HG02870 (cell line): ENCODE measurements around the gene HCN2.

Experiments used
- ATAC-seq: cut with Tn5 transposase; IDR thresholded peaks from one replicate; pipeline ENCODE4 v1.9.1; 2021; ENCODE audit warnings: mild to moderate bottlenecking, moderate library complexity; ENCODE audit not compliant: unreplicated experiment

The HCN2 gene

GRCh38 chr19:650121-650520 lies 60.4 kb downstream of the HCN2 start:
- no peak for ATAC-seq

GRCh38 chr19:651114-651818 lies 61.6 kb downstream of the HCN2 start:
- ATAC-seq = no peak

DNA sequence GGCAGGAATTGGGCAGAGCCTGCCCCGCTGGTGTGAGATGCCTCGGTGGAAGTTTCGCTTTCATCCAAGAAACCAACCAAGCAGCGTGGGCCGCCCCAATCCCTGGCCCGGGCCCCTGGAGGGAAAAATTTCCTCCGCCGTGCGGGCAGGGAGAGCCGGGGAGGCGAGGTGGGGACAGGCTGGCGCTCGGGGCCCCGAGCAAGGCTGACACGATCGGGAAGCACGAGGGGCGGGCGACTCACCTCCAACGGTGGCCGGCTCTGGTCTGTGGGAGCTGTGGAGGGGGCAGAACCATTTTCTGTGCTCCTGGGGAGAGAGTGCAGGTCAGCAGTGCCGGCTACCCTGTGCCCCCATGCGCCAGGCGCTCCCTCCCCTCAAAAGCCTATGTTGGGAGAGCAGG lies 62.3 kb downstream of the HCN2 start:
- no peak for ATAC-seq

DNA sequence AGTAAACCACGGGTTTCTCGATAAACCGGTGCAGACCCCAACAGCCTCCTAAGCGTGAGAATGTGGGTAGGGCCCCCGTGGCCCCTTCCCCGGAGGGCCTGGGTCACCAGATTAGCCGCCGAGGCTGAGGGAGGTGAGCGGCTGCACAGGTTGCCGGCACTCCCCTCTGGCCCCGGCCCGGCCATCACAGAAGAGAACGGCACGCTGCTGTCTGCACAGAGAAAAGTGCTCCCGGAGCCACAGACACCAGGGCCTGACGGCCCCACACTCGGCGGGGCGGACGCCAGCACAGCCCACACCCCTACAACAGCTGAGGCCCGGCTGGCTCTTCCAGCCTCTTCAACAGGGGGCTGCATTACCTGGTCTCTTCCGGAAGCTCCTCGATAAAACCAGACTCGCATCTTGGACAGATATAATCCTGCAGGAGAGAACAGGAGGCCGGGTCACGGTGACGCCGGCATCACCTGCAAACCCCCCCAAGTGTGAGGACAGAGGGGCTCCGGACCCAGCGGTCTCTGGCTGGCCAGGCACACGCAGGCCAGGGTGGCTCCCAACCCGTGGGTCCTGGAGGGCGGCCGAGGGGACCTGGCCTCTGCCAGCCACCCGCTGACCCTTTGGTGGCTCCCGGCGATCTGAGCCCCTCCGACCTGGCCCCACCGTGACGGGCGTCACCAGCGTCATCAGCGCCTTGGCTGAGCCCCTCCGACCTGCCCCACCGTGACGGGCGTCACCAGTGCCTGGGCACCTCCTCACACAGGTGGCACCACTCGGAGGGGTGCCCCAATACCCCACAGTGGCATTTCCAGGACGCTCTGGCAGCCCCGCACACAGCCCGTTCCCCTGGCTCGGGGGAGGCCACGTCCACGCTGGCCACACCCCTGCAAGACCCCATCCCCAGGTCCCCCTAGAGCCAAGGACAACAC lies 63.0 kb downstream of the HCN2 start:
- ATAC-seq = no peak

DNA sequence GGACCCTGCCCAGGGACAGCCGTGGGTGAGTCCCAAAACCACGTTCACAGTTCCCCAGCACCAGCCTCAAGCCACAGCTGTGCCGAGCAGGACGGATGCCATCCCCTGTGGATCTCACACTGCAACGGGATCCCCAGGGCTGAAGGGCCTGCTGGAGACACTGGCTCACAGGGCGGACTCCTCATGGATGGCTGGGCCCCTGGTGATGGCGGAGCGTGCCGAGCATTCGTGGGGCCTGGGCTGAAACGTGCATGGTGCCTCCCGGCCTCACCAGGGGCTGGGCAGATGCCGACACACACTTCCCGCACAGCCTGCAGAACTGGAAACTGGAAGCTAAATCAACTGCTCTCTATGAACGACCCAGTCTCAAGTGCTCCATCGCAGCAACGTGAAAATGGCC lies 63.7 kb downstream of the HCN2 start:
- no peak for ATAC-seq

- ATAC-seq = no peak
These were observed 66.0 kb downstream of the HCN2 start for GRCh38 chr19:655691-656090.

DNA sequence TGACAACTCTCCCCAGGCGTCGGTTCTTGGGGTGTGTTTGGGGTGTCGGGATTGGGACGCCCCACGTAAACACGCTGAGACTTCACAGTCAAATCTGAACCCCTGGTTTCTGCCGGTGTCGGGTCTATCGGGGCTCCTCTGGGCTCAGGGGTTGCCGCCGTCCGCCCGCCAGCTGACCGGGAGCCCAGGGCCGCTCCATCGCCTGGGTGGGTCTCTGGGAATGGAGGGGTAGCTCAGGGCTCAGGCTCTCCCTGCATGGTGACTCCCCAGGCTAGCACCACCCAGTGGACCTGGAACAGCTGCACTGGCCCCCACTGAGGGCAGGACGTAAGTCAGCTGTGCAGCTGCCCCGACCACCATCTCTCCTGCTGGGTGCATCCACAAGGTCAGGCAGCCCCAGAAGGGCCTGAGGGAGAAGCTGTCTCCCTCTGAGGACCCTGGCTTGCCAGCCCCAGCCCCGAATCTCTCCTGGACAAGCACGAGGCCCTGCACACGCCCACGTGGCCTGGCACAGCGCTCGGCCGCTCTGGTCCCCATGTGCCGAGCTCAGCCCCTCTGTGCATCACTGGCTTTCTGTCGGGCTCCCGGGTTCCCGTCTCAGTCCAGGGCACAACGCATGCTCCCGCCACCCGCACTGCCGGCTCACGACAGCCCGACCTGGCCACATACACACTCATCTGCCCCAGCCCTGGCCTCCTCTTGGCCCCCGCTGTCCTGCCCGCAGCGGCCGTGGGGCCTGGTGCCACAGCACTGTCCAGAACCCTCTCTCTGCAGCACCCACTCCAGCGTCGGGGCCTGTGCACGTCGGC lies 67.3 kb downstream of the HCN2 start:
- no peak for ATAC-seq

GRCh38 chr19:657611-658010 lies 67.9 kb downstream of the HCN2 start:
- no peak for ATAC-seq

DNA sequence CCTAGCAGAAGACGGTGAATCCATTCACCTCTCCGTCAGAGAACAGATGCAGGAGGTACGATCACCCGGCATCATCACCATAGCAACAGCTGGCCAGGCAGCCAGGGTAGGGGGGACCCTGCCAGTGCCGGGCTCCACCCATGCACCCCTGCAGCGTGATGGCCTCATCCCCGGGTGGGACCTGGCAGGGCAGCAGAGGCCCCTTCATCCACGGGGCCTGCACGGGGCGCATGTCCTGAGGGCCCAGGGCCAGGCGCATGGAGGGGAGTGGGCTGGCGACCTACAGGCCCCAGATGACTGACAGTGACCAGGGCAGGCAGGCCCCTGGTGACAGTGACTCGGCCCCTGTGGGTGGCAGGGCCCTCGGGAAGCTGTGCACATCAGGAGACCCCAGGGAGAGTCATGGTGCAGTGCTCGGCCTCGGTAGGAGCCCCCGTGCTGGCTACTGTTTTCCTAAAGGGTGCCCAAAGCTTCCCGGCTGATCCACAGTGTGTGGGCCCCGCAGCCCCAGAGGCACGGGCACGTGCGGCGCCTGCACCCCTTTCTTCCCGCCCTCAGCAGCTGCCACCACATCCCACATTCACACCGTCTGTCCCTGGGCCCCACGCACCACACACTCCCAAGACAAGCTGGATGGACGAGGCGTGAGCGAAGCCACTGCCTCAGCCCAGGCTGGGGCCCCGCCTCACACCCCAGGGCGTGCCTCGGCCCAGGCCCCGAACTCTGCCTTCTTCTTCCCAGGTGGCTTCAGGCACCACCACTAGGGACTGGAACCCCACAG lies 68.6 kb downstream of the HCN2 start:
- no peak for ATAC-seq

- ATAC-seq = no peak
These were observed 69.5 kb downstream of the HCN2 start for GRCh38 chr19:658916-659839.

GRCh38 chr19:660793-661426 lies 71.2 kb downstream of the HCN2 start:
- no peak for ATAC-seq

DNA sequence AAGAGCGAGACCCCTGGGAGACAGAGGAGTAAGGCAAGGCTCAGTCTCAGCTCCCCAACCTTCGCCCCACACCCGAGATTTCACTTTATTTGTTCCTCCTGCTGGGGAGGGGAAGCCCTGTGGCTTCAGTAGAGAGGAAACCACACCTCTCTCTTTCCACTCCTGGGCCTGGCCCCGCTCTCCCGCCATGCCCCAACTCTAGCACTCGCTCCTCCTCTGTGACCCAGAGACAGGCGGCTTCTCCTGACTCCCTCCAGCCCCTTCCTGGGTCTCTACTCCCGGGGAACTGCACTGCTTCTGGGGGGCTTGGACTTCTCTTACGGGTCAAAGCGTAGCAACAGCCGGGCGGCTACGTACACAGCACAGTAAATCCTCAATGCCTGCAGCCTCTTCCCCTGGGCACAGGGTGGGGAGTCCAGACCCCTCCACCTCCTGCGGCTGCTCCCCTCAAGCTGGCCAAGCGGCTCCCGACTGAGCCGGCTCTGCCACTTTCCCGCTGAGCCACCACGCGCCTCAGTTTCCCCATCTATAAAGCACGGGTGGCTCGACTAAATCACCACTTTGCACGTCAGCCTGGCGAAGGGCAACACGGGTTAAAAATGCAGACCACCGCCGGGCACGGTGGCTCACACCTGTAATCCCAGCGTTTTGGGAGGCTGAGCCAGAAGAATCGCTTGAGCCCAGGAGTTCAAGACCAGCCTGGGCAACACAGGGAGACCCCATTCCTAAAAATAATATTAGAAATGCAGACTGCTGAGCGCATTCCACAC lies 71.9 kb downstream of the HCN2 start:
- no peak for ATAC-seq

DNA sequence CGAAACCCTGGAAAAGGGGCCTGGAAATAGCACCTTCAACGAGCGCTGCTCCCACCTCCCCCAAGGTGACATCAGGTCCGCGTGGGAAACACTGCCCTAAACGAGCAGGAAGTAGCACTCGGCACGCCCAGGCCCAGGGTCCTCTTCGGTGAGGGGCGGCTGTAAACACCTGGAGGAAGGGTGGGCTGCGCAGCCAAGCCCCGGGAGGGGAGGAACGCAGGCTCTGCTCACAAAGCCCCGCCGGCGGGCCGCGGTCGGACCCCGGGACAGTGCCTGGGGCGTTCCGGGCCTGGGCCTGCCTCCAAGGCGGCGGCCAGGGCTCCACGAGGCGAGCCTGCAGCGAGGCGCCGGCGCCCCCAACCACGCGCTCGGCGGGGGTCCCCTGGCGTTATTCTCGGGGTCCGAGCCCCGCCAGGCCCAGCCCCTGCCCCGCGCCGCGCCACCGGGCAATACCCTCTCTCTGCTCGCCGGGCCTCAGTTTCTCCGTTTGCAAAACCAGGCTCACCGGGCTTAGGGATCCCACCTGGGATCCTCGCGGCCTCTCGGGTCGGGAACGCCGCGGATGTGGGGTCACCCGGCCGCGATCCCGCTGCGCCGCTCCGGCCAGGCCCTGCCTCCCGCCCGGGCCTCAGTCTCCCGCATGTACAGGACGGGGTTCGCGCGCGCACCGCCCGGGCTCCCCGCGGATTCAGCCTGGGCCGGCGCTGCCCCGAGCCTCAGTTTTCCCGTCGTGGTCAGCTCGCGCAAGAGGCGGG lies 72.7 kb downstream of the HCN2 start:
- ATAC-seq = no peak

DNA sequence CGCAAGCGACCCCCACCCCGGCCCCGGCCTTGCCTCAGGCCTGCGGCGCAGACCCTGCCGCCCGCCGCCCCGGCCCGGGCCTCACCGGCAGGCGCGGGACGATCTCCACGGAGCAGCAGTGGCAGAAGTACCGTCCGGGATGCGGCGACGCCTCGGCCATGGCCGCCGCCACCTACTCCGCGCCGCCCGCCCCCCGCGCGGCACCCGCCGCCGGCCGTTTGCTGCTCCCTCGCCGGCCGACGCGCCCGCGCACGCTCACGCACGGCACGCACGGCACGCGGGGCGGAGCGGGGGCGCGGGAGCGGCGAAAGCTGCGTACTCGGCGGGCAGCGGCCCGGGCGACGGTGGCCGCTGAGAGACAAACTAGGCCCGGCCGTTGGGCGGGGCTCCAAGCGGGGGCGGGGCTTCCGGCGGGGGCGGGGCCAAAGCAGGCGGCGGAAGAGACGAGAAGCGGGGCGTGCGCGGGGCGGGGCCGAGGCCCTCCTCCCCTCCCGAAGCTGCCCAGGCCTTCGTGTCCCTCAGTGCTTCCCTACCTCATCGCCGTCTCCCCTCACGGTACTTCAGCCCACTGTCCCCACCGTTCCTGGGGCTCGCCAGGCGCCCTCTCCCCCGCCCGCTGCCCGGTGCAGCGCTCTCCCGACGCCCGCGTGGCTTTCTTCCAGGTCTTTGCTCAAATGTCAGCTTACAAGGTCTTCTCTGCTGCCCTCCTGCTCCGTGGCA lies 73.4 kb downstream of the HCN2 start, which contains the start of gene RNF126:
Gene RNF126 (minus strand): TSS at position 253 of the 720 bp plus-strand sequence. CDS start 93 bp downstream, at position 160.
- ATAC-seq = peak; percentile 48

DNA sequence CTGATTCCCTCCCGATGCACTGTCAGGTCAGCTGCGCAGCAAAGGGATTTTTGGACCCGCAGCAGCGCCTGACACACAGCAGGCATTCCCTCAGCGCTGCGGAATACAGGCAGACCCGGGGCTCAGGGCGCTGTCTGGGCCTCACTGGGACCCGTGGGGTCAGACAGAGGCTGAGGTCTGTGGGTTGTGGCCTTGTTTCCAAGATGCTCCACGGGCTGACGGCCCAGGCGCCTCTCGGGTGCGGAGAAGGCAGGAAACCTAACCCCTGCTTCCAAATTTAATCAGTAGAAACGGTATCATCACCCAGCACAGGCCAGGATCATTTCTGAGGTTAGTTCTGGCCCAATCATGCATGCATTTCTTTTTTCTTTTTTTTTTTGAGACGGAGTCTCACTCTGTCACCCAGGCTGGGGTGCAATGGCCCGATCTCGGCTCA lies 74.0 kb downstream of the HCN2 start:
- ATAC-seq = no peak

DNA sequence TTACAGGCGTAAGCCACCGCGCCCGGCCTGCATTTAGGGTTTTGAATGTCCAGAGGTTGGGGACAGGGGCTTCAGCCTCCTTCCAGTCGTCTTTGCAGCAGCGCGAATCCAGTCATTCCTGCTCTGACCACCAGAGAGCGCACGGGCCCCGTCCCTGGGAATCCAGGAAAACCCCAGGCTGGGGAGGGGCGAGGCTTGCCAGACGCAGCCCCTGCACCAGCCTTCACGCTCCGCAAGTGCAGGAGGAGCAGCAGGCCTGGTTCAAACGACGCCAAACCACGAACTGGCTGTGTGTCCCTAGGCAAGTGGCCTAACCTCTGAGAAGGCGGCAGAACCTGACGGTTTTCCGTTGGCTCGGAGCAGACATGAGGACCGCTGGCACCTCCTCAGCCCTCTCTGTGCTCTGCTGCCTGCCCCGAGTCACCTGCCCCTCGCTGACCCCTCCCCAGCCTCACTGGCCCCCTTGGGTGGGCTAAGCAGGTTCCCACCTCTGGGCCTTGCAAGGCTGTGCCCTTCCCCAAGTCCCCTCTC lies 75.3 kb downstream of the HCN2 start:
- ATAC-seq = no peak
